ENCODE results near the gene ARFIP1.
A peak's percentile ranks its signal among the peaks of the same experiment; 100 is the strongest.

Gene ARFIP1

GRCh38 chr4:152910521-152910920 is 130.8 kb downstream of the ARFIP1 start:
- no peak for TF ChIP-seq POLR2A (IDR thresholded peaks at IDR 0.05; ENCODE audit: low read depth, low read length)
- no peak for DNase-seq (ENCODE audit: insufficient read length, low spot score)
- FAIRE-seq = no peak

GRCh38 chr4:152917543-152918395 is 138.0 kb downstream of the ARFIP1 start:
- no peak for DNase-seq (ENCODE audit: insufficient read length, low spot score)
- FAIRE-seq = no peak
- TF ChIP-seq POLR2A (IDR thresholded peaks at IDR 0.05; ENCODE audit: low read depth, low read length) = no peak

- TF ChIP-seq POLR2A (IDR thresholded peaks at IDR 0.05; ENCODE audit: low read depth, low read length) = no peak
- no peak for DNase-seq (ENCODE audit: insufficient read length, low spot score)
- no peak for FAIRE-seq
These were observed 140.1 kb downstream of the ARFIP1 start for GRCh38 chr4:152919826-152920225.

DNA sequence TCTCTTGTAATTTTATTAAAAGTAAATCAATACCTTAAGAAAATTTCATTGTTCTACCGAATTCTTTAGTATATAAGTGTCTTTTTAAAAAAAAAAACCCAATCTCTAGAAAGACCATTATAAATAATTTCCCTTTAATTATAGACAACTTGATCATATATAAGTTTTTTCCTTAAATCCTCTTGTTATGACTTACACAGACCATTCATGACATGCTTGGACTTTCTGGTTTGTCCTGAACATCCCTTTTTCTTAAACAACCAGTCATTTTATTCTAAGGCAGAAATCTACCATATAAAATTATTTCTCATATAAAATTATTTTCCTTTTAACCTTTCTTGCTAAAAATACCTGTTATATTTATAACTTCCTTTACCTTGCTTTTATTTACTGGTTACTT is 141.0 kb downstream of the ARFIP1 start:
- no peak for TF ChIP-seq POLR2A (IDR thresholded peaks at IDR 0.05; ENCODE audit: low read depth, low read length)
- DNase-seq (ENCODE audit: insufficient read length, low spot score) = no peak
- FAIRE-seq = no peak

GRCh38 chr4:152921284-152921683 is 141.5 kb downstream of the ARFIP1 start:
- TF ChIP-seq POLR2A (IDR thresholded peaks at IDR 0.05; ENCODE audit: low read depth, low read length) = no peak
- FAIRE-seq (no peak), DNase-seq (ENCODE audit: insufficient read length, low spot score) (no peak)

DNA sequence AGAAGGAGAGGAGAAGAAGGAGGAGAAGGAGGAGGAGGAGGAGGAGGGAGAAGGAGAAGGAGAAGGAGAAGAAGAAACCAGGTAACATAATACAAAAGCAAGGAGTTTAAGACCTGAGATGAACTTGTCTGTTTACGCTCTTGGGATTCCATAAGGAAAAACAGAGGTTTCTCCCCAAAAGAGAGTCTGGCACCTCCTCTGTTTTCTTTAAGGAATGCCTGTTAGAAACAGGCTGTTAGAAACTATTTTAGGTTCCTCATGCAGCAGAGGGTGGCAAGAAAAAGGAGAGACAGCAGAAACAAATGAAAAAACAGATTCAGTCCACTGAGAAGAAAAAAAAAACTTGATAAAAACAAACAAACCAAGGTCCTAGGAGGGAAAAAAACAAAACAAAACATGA is 146.1 kb downstream of the ARFIP1 start:
- no peak for FAIRE-seq
- DNase-seq (ENCODE audit: insufficient read length, low spot score) = no peak
- no peak for TF ChIP-seq POLR2A (IDR thresholded peaks at IDR 0.05; ENCODE audit: low read depth, low read length)

- FAIRE-seq = no peak
These were observed 147.2 kb downstream of the ARFIP1 start for GRCh38 chr4:152926959-152927358.

GRCh38 chr4:152927737-152928136 is 148.0 kb downstream of the ARFIP1 start:
- DNase-seq (ENCODE audit: insufficient read length, low spot score) (no peak), FAIRE-seq (no peak)
- no peak for TF ChIP-seq POLR2A (IDR thresholded peaks at IDR 0.05; ENCODE audit: low read depth, low read length)

More at GRCh38 chr4:152926959-152927358, 147.2 kb downstream of the ARFIP1 start:
- no peak for TF ChIP-seq POLR2A (IDR thresholded peaks at IDR 0.05; ENCODE audit: low read depth, low read length)
- no peak for DNase-seq (ENCODE audit: insufficient read length, low spot score)

DNA sequence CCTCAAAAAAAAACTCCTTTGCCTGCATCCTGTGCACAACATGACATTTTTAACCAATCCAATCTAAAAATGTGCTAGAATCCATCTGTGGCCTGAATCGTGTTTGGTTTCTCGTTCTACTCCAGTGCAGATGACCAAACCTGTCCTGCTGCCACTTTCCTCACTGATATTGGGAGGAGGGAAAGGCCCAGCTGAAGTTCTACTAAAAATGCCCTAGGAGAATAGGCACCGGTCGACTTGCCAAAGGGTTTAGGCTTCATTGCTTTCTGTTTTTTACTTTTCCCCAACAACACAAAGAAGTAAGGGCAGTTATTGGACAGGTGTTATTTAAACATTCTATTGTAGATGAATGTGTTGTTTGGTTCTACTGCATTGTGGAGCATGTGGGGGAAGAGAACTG is 148.5 kb downstream of the ARFIP1 start:
- no peak for TF ChIP-seq POLR2A (IDR thresholded peaks at IDR 0.05; ENCODE audit: low read depth, low read length)
- FAIRE-seq (no peak), DNase-seq (ENCODE audit: insufficient read length, low spot score) (no peak)

- FAIRE-seq = no peak
- TF ChIP-seq POLR2A (IDR thresholded peaks at IDR 0.05; ENCODE audit: low read depth, low read length) = no peak
These were observed 150.1 kb downstream of the ARFIP1 start for GRCh38 chr4:152929888-152930287.

DNA sequence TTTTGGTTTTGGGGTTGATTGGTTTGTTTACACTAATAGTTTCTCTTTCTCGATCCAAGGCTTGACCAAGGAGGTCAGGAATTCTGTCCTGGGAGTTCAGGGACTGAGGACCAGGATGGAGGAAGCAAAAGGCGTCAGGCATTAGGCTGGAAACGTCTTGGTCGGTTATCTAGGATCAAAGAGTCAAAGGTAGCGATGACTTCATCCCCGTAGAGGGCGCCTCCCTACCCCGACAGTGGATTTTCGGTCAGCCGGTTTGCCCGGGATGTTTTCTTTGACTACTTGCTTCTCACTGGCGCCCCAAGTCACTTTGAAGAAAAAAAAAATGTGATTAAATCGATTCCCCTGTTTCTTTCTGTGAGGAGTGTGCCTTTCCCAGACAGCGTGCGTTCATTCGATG is 155.4 kb downstream of the ARFIP1 start:
- FAIRE-seq (no peak), DNase-seq (ENCODE audit: insufficient read length, low spot score) (no peak)
- TF ChIP-seq POLR2A (IDR thresholded peaks at IDR 0.05; ENCODE audit: low read depth, low read length) = no peak

More at GRCh38 chr4:152929888-152930287, 150.1 kb downstream of the ARFIP1 start:
- no peak for DNase-seq (ENCODE audit: insufficient read length, low spot score)

DNA sequence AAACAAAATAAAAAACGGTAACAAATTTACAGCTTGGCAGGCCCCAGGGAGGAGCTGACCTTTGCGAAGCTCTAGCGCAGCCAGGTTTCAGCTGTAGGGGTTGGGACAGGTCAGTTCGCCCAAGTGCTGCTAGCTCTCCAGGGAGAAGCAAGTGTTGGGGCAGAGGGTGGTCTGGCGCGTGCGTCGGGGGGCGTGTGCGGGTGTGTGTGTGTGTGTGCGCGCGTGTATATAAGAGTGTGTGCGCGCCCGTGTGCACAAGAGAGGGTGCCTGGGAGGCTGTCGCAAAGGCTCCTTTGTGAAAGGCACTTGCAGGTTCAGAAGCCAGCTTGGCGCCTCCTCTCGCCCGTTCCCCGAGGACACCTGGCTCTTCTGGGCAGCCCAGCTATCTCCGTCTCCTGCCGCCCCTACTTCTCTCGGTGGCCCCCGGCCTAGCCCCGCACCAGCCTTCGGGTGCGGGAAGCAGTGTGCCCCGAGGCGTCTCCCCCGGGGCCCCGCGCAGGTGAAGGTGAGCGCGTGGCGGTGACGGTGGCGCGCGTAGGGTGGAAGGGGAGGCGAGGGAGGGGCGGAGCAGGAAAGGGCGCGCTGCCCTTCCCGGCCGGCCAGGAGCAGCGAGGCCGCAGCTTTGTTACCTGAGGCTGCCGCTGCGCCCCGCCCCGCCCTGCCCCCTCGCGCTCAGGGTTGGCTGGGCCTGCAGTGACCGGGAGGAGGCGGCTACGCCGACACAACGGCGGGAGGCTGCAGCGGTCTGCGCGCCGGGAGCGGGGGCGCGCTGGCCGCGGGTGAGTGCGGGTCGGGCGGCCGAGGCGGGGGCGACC is 156.1 kb downstream of the ARFIP1 start, which contains the start of gene FHDC1:
Gene FHDC1, plus strand, starts transcription at position 693 of the 815 bp plus-strand sequence. CDS start 6,735 bp downstream, outside the sequence.
- FAIRE-seq (no peak), DNase-seq (ENCODE audit: insufficient read length, low spot score) (peak; percentile 55)
- no peak for TF ChIP-seq POLR2A (IDR thresholded peaks at IDR 0.05; ENCODE audit: low read depth, low read length)

- DNase-seq (ENCODE audit: insufficient read length, low spot score) (peak; percentile 38), FAIRE-seq (no peak)
- no peak for TF ChIP-seq POLR2A (IDR thresholded peaks at IDR 0.05; ENCODE audit: low read depth, low read length)
These were observed 156.9 kb downstream of the ARFIP1 start for GRCh38 chr4:152936446-152937335.
